BJ (cell line): Measurements from ENCODE around the gene PCDHGB5. TPM values are rescaled to one million over a fixed set of nuclear protein-coding genes. Genes with fewer than 3 reads are reported as not detected.
A peak's percentile ranks its signal among the peaks of the same experiment; 100 is the strongest.
"Not testable (repeated sequence)": the region's sequence is repeated elsewhere in the genome, so short reads cannot be mapped to it uniquely, and the experiment has no call there.

Source experiments
- CTCF ChIA-PET: fragments of 350-600 bp; formaldehyde crosslinking; extraction: SDS; loops from one replicate; lab custom pipeline; 2021; ENCODE audit warnings: antibody characterized with exemption, inconsistent platforms; lab: Yijun Ruan, JAX
- POLR2A ChIA-PET: fragments of 300-600 bp; sonication (Branson Sonifier 250); formaldehyde crosslinking; extraction: SDS; loops from one replicate; lab custom pipeline; 2021; ENCODE audit warnings: antibody characterized with exemption; lab: Charles Lee
- DNase-seq: peaks from one replicate; pipeline ENCODE4 v3.0.0-alpha.2; 2011; ENCODE audit warnings: low read depth
- H3K27me3 ChIP-seq: 2 replicates; pipeline ENCODE4 v1.6.0; 2011; ENCODE audit warnings: low read length; ENCODE audit not compliant: control insufficient read depth, insufficient read depth
- H3K36me3 ChIP-seq: 2 replicates; pipeline ENCODE4 v1.5.1; 2011; ENCODE audit warnings: low read length; ENCODE audit not compliant: control insufficient read depth, insufficient read depth
- H3K4me3 ChIP-seq: 2 replicates; pipeline ENCODE4 v1.5.1; 2011; ENCODE audit warnings: low read depth, mild to moderate bottlenecking, control low read depth, low read length
- CTCF ChIP-seq: IDR thresholded peaks from 2 replicates; pipeline ENCODE4 v1.5.1; 2011; ENCODE audit warnings: low read depth, mild to moderate bottlenecking, control low read depth, inconsistent platforms, low read length, moderate library complexity; ENCODE audit not compliant: insufficient read depth
- polyA minus RNA-seq: library from RNA; depleted of rRNA, polyadenylated mRNA; stranded (reverse); fragments of >200 nt; gene quantifications from 2 replicates; pipeline ENCODE4 v1.2.3, GENCODE V29; 2011; rRNA and poly(A)+ RNA removed
- polyA plus RNA-seq: library from polyadenylated mRNA; depleted of rRNA; stranded (reverse); fragments of >200 nt; gene quantifications from 2 replicates; pipeline ENCODE4 v1.2.3, GENCODE V29; 2011; rRNA removed

Gene PCDHGB5
- polyA plus RNA-seq: 13.5 and 19.4 TPM in 2 replicates
- polyA minus RNA-seq: 15.2 and 18.2 TPM in 2 replicates

GRCh38 chr5:141397756-141398551 is at the start of gene PCDHGB5:
PCDHGB5 (plus strand) TSS chr5:141397947; CDS start chr5:141398128, 181 bp downstream.
- ChIA-PET CTCF (interaction anchor here (0.7 to 4.2 kb wide), 21 partner anchors 9 to 168 kb away, joined by 3 to 28 read pairs (median 4); partner anchors contain the start of genes PCDHGA1, PCDHGA10, PCDHGA11 and PCDHGA4), POLR2A (interaction anchor here (0.9 kb wide), 1 partner anchor 160 kb away, joined by 4 read pairs; no protein-coding TSS in a partner anchor)
- not testable (repeated sequence) for H3K36me3 ChIP-seq, DNase-seq, H3K27me3 ChIP-seq
- TF ChIP-seq CTCF: peak; percentile 63
- peak within 1 kb of the TSS; percentile 35 for H3K4me3 ChIP-seq

- peak; percentile 76 for TF ChIP-seq CTCF
- Histone ChIP-seq H3K36me3 (no peaks in the 10 kb centered on the region), H3K27me3 (no peaks in the 10 kb centered on the region), H3K4me3 (peak within 1 kb of the TSS; percentile 32)
- ChIA-PET CTCF (interaction anchor here (0.6 to 3.1 kb wide), 21 partner anchors 8 to 217 kb away, joined by 3 to 20 read pairs (median 4); partner anchors contain the start of genes PCDHGA1, PCDHGA10, PCDHGA2 and PCDHGA5), POLR2A (no interaction called here)
- no peak for DNase-seq
Observed at GRCh38 chr5:141349917-141350619, 47.7 kb upstream of the PCDHGB5 start, which contains the start of gene PCDHGB1. PCDHGB1 (plus strand) TSS chr5:141350099; CDS start chr5:141350261, 162 bp downstream.

GRCh38 chr5:141351591-141351990 is 46.2 kb upstream of the PCDHGB5 start:
- no peak for TF ChIP-seq CTCF
- no peaks in the 10 kb centered on the region for H3K36me3 ChIP-seq
- POLR2A ChIA-PET: no interaction called here
- no peaks in the 10 kb centered on the region for H3K27me3 ChIP-seq
- CTCF ChIA-PET: interaction anchor here (1.2 to 3.1 kb wide), 3 partner anchors 18 to 213 kb away, joined by 3 to 20 read pairs (median 4); partner anchors contain the start of gene PCDHGB3
- no peak overlapping the region for H3K4me3 ChIP-seq
- DNase-seq: no peak

GRCh38 chr5:141354900-141355469 is 42.8 kb upstream of the PCDHGB5 start, which contains the start of gene PCDHGA4:
PCDHGA4 (plus strand) TSS chr5:141355021; CDS start chr5:141355108, 87 bp downstream.
- CTCF ChIA-PET: interaction anchor here (1.0 to 3.1 kb wide), 18 partner anchors 8 to 212 kb away, joined by 3 to 16 read pairs (median 5); partner anchors contain the start of genes PCDHGA10, PCDHGA2, PCDHGA3 and PCDHGA5
- no peaks in the 10 kb centered on the region for H3K27me3 ChIP-seq
- no peak for DNase-seq
- H3K36me3 ChIP-seq: no peaks in the 10 kb centered on the region
- TF ChIP-seq CTCF: peak; percentile 38
- H3K4me3 ChIP-seq: peak within 1 kb of the TSS; percentile 36
- POLR2A ChIA-PET: no interaction called here
